Fibroblast of villous mesenchyme (primary cell): ENCODE data around the gene SMIM5. TPM values are rescaled to one million over a fixed set of nuclear protein-coding genes. Genes with fewer than 3 reads are reported as not detected.

Experiments used
- DNase-seq: peaks from one replicate; pipeline ENCODE4 v3.0.0-alpha.2; 2010; ENCODE audit warnings: low read depth
- H3K4me3 ChIP-seq: 2 replicates; pipeline ENCODE4 v1.5.1; 2011; ENCODE audit warnings: low read depth, mild to moderate bottlenecking, low read length
- total RNA-seq: library from RNA; depleted of rRNA; stranded (reverse); fragments of >200 nt; gene quantifications from 2 replicates; pipeline ENCODE4 v1.2.3, GENCODE V29; 2012
- TF ChIP-seq, protein P1 (sequence below): IDR thresholded peaks from 2 replicates; pipeline ENCODE4 v1.5.1; 2012; ENCODE audit warnings: low read depth, mild to moderate bottlenecking, low read length; ENCODE audit not compliant: insufficient read depth

Gene SMIM5
- total RNA-seq, 1 donor: under 0.01 TPM

DNA sequence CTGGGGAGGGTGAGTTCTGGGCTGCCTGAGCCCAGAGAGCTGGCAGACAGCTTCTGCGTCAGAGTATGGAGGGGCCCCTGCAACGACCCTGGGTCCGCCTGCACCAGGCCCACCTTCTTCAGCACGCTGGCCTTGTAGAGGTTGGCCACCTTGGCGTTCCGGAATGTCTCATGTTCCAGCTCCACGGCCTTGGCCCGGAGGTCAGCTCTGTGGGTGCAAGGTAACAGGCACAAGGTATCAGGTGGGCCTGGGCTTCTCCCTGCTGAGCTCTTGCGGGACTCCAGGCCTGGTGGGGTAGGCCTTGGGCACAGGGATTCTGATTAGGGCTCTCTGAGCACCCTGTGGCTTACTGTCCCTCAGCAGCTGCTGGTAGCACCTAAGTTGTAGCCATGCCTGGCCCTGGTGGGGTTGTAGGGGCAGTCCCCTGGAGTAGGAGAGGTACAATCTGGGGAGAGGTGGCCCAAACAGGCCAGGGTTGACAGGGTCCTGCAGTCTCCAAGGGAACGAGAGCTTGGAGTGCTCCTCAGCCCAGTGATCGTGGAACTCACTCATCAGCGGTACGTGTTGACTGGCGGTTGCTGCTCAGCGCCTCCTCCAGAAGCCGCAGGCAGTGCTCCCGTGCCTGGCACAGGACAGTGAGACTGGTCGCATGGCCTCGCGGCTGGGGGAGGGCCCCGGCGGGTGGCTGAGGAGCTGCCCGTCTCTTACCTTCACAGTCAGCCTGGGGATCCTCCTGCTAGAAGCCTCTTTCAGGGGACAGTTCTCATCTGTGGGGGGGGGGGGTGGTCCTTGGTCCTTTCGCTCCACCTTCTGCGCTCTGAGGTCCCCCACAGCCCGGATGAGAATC, 2.9 kb upstream of the SMIM5 start:
- no peak for DNase-seq
- TF ChIP-seq, protein P1, sequence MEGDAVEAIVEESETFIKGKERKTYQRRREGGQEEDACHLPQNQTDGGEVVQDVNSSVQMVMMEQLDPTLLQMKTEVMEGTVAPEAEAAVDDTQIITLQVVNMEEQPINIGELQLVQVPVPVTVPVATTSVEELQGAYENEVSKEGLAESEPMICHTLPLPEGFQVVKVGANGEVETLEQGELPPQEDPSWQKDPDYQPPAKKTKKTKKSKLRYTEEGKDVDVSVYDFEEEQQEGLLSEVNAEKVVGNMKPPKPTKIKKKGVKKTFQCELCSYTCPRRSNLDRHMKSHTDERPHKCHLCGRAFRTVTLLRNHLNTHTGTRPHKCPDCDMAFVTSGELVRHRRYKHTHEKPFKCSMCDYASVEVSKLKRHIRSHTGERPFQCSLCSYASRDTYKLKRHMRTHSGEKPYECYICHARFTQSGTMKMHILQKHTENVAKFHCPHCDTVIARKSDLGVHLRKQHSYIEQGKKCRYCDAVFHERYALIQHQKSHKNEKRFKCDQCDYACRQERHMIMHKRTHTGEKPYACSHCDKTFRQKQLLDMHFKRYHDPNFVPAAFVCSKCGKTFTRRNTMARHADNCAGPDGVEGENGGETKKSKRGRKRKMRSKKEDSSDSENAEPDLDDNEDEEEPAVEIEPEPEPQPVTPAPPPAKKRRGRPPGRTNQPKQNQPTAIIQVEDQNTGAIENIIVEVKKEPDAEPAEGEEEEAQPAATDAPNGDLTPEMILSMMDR: no peak
- H3K4me3 ChIP-seq: no peak overlapping the region

DNA sequence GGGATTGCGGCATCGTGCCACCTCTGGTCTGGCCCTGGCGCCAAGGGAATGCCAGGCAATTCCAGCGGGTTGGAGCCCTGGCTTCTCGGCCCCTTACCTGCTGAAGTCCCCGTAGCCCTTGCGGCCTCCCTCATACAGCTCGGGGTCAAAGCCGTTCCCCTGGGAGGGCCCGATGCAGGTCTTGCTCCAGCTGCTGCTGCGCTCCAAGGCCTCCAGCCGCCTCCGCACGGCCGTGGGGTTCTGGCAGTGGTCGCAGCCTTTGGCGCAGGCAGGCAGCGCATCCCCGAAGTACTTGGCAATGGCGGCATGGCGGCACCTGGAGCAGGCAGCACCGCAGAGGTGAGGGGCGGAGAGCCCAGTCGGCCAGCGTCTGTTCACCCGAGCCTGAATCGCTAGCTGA, 1.9 kb upstream of the SMIM5 start:
- DNase-seq: no peak
- no peak overlapping the region for H3K4me3 ChIP-seq
- TF ChIP-seq, protein P1: no peak

DNA sequence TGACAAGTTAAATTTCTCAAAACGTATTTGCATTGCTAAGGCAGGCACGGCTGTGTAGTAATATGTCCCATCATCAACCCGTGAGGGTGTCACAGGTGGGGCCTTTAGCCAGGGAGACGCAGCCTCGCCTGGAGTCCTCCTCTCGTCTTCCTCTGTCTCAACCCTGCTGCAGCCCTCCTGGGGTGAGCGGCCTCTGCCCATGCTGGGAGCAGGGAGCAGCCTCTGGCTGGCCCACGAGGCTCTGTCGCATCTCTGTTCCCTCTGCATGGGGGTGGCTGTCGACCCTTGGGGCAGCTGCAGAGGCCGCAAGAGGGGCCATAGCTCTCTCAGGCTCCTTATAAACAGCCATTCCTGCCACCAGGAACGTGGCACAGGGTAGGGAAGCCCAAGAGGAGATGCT, 806 bp upstream of the SMIM5 start:
- H3K4me3 ChIP-seq: no peak overlapping the region
- no peak for DNase-seq
- TF ChIP-seq, protein P1: no peak

DNA sequence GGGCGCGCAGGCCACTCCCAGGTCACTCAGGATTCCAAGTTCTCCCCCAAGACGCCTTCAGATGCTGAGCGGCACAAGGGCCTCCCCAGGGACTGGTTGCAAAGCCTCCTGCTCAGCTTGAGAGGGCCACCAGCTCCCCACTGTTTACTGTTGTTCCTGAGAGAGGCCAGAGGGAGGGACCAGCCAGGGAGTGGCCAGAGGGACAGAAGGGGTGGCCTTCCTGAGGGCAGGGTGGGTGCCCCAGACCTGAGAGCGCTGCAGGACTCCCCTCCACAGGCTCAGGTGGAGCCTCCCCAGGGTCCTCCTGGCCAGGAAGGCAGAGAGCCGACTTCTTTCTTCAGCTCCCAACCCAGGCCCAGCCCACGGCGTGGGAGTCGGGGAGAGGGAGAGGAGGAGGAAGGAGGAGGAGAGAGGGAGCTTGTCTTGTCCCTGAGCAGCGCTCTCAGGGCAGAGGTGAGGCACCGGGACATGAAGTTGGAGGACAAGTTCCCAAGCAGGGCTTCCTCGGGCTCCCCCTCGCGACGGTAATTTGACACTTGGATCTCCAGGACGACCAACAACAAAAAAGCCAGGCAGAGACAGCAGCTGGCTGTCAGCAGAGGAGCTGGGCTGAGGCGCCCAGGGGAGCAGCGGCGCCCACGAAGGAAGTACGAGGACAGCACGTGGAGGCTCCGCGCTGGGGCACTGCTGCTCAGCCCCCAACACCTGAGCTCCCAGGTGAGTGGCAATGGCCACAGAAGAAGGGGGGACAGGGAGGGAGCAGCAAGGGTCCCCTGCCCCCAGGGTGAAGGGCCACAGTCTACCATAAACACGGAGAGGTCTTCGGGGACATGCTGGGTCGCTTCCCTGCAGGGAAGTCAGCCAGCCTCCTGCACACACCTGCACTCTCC, 497 bp downstream of the SMIM5 start:
- DNase-seq: peak; percentile 93
- H3K4me3 ChIP-seq: no peak overlapping the region
- TF ChIP-seq, protein P1: peak; percentile 56

DNA sequence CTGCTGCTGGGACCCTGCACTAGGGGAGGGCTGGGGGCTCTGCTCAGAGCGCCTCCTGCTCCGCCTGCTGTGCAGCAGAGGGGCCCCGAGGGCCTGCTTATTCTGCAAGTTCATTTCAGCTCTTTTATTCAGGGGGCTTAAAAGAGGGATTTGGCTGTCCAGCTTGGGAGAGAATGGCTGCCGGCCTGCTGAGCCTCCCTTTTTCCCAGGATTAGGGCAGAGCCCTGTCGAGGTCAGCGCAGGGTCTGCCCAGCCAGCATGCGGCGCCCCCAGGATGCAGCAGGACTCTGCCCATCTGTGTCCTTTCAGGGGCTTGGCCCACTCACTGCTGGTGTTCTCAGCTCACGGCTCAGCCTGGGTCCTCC, 1.1 kb downstream of the SMIM5 start:
- TF ChIP-seq, protein P1: no peak
- H3K4me3 ChIP-seq: no peak overlapping the region
- no peak for DNase-seq

DNA sequence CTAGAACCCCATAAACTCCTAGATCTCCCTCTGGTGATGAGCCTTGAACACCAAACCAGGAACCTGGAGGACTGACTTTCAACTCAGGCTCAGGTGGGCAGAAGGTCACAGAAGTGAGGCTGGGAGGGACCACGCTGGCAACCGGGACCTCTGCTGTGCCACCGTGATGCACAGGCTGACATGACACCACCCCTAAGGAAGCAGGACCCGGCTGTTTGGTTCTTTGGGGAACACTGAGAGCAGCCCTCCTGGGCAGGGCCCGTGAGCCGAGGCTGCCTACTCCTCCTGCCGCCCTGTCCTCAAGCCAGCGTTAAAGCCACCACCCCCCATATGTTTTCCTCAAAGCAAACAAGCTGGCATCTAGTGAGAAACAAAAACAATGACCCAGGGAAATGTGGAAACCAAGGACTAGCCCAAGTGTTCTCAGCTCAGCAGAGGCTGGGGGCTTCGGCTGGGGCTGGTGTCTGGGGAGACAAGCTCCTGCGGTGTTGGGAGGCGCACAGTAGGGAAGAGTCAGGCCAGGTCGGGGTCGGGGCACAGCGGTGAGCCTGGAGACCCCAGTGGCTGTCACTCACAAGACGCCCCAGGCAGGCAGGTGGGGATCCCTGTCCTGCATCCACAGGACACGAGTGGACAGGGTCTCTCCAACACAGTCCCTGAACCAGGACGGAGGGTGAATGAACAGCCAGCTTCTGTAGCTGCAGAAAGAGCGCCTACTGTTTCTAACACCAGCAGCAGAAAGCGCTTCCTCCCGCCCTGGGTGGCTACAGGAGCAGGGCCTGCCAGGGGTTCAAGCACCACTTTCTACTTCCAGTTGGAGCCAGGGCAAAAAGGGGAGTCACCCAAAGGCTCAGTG, 1.7 kb downstream of the SMIM5 start:
- no peak for DNase-seq
- TF ChIP-seq, protein P1: no peak
- H3K4me3 ChIP-seq: no peak overlapping the region
